ENCODE measurements around the gene OOSP2.

DNA sequence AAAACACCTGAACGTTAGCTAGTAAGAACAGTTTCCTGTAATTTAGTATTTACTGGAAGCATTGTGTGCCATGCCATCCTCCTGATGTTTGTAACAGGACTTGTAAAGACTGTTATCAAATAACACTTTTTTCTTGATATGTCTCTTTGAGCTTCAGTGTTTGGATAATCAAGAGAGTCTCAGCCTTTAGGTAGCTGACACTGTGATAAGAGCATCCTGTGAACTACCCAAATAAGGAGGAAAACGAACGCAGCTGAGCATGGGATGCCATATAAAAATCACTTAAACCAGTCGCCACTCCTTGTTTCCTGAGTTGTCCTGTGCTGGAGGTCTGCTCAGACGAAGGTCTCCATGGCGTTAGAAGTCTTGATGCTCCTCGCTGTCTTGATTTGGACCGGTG, at the start of gene OOSP2:
- TF ChIP-seq CTCF (conservative IDR thresholded peaks at IDR 0.05 in 1 of 2, IDR thresholded peaks at IDR 0.05 in 1 of 2; ENCODE audit: extremely low read depth in 1 of 2, insufficient read depth in 1 of 2, low read depth in 1 of 2, low read length in 2 of 2) (no peak), EZH2 (IDR thresholded peaks at IDR 0.05; ENCODE audit: borderline replicate concordance, low read length) (no peak)
